ENCODE results near the gene DDX25. TPM values are rescaled to one million over a fixed set of nuclear protein-coding genes. Genes with fewer than 3 reads are reported as not detected.

DDX25 gene
- polyA plus RNA-seq, 3 donors: not detected

- intact Hi-C loops (cut with micrococcal nuclease): no loop called here
- Mint-ChIP-seq H3K4me3 (no peak overlapping the region), H3K36me3 (no peaks in the 10 kb centered on the region), H3K27ac (no peak overlapping the region), H3K9me3 (no peaks in the 10 kb centered on the region), H3K4me1 (no peaks in the 10 kb centered on the region), H3K27me3 (ENCODE audit: low read depth in 3 of 3) (peaks cover 0 to 7% (median 2%) of the 10 kb centered on the region in 3 donors)
- no peaks in the 10 kb centered on the region for H3K27me3 ChIP-seq (ENCODE audit: control insufficient read depth in 2 of 2, insufficient read depth in 2 of 2, low read length in 2 of 2)
- H3K4me1 ChIP-seq (ENCODE audit: control insufficient read depth in 1 of 2, insufficient read depth in 2 of 2, low read length in 2 of 2): no peaks in the 10 kb centered on the region
- TF ChIP-seq CTCF (IDR thresholded peaks at IDR 0.05): no peak
- H2AFZ ChIP-seq (ENCODE audit: insufficient read depth, low read depth, low read length, poor library complexity, severe bottlenecking): no peak overlapping the region
- H3K9ac ChIP-seq (ENCODE audit: insufficient read depth, low read length, poor library complexity, severe bottlenecking): no peak overlapping the region
- no peaks in the 10 kb centered on the region for H3K79me2 ChIP-seq (ENCODE audit: insufficient read depth, low read length)
- no peak for DNase-seq
- no peak overlapping the region for H3K27ac ChIP-seq (ENCODE audit: low read depth in 1 of 2, low read length in 2 of 2)
- H3K9me3 ChIP-seq (replicated peaks in 1 of 2; ENCODE audit: control insufficient read depth in 1 of 2, insufficient read depth in 1 of 2, low read length in 2 of 2): no peaks in the 10 kb centered on the region
- no peak overlapping the region for H3K4me3 ChIP-seq (replicated peaks in 1 of 3; ENCODE audit: low read depth in 2 of 3, low read length in 3 of 3)
- WGBS (ENCODE audit: insufficient coverage): 67% methylated on average over 9 of the region's 13 CpGs
- H3K4me2 ChIP-seq (replicated peaks; ENCODE audit: extremely low read depth, low read length, poor library complexity, severe bottlenecking): no peak overlapping the region
- no peaks in the 10 kb centered on the region for H3K36me3 ChIP-seq (replicated peaks in 1 of 2; ENCODE audit: control insufficient read depth in 1 of 2, insufficient read depth in 2 of 2, low read length in 2 of 2)
- no peaks in the 10 kb centered on the region for H4K20me1 ChIP-seq (ENCODE audit: insufficient read depth, low read length)
Measured at GRCh38 chr11:125944350-125945010, 40.2 kb downstream of the DDX25 start.

GRCh38 chr11:125945011-125945796 is 40.9 kb downstream of the DDX25 start:
- Mint-ChIP-seq H3K9me3 (no peaks in the 10 kb centered on the region), H3K4me1 (no peaks in the 10 kb centered on the region), H3K4me3 (no peak overlapping the region), H3K27me3 (ENCODE audit: low read depth in 3 of 3) (peaks cover 0 to 7% (median 2%) of the 10 kb centered on the region in 3 donors), H3K36me3 (no peaks in the 10 kb centered on the region), H3K27ac (peak overlapping the region in 2 of 7 donors; percentile 33 to 45)
- H3K9ac ChIP-seq (ENCODE audit: insufficient read depth, low read length, poor library complexity, severe bottlenecking): no peak overlapping the region
- no peaks in the 10 kb centered on the region for H4K20me1 ChIP-seq (ENCODE audit: insufficient read depth, low read length)
- no peak overlapping the region for H3K4me3 ChIP-seq (replicated peaks in 1 of 3; ENCODE audit: low read depth in 2 of 3, low read length in 3 of 3)
- no peaks in the 10 kb centered on the region for H3K79me2 ChIP-seq (ENCODE audit: insufficient read depth, low read length)
- DNase-seq: no peak
- WGBS (ENCODE audit: insufficient coverage): 76% methylated on average over 3 of the region's 15 CpGs
- no peaks in the 10 kb centered on the region for H3K36me3 ChIP-seq (replicated peaks in 1 of 2; ENCODE audit: control insufficient read depth in 1 of 2, insufficient read depth in 2 of 2, low read length in 2 of 2)
- intact Hi-C loops (cut with micrococcal nuclease): no loop called here
- no peak overlapping the region for H3K4me2 ChIP-seq (replicated peaks; ENCODE audit: extremely low read depth, low read length, poor library complexity, severe bottlenecking)
- no peak overlapping the region for H2AFZ ChIP-seq (ENCODE audit: insufficient read depth, low read depth, low read length, poor library complexity, severe bottlenecking)
- no peak for TF ChIP-seq CTCF (IDR thresholded peaks at IDR 0.05)
- no peak overlapping the region for H3K27ac ChIP-seq (ENCODE audit: low read depth in 1 of 2, low read length in 2 of 2)
- H3K4me1 ChIP-seq (ENCODE audit: control insufficient read depth in 1 of 2, insufficient read depth in 2 of 2, low read length in 2 of 2): no peaks in the 10 kb centered on the region
- no peaks in the 10 kb centered on the region for H3K9me3 ChIP-seq (replicated peaks in 1 of 2; ENCODE audit: control insufficient read depth in 1 of 2, insufficient read depth in 1 of 2, low read length in 2 of 2)
- H3K27me3 ChIP-seq (ENCODE audit: control insufficient read depth in 2 of 2, insufficient read depth in 2 of 2, low read length in 2 of 2): no peaks in the 10 kb centered on the region
